Activated CD8-positive, alpha-beta memory T cell treated with anti-CD3 and anti-CD28 coated beads, Interleukin-2, amount 50 U/mL, for 1 hour (primary cell): ENCODE data around the gene TTC39A.
"Not testable (repeated sequence)": the region's sequence is repeated elsewhere in the genome, so short reads cannot be mapped to it uniquely, and the experiment has no call there.

ENCODE experiments used
- DNase-seq: peaks from one replicate; pipeline ENCODE4 v3.0.0-alpha.2; 2020; ENCODE audit errors: extremely low read depth

TTC39A gene

GRCh38 chr1:51266791-51267190 lies 63.6 kb downstream of the TTC39A start:
- DNase-seq = no peak

- DNase-seq = no peak
These were observed 64.2 kb downstream of the TTC39A start for GRCh38 chr1:51266181-51266580.

GRCh38 chr1:51265618-51266017 lies 64.7 kb downstream of the TTC39A start:
- no peak for DNase-seq

- no peak for DNase-seq
These were observed 65.9 kb downstream of the TTC39A start for GRCh38 chr1:51264451-51264850.

GRCh38 chr1:51263147-51263877 lies 67.0 kb downstream of the TTC39A start:
- no peak for DNase-seq

DNA sequence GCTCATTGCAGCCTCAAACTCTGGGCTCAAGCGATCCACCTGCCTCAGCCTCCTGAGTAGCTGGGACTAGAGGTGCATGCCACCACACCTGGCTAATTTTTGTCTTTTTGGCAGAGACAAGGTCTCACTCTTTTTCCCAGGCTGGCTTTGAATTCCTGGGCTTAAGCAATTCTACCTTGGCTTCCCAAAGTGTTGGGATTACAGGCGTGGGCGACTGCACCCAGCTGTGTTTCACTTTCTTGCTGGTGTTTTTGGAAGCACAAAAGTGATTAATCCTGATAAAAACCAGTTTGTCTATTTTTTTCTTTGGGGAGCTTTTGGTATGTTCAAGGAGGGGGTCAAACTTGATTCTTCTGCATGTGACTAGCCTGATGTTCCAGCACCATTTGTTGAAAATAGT lies 75.0 kb downstream of the TTC39A start:
- no peak for DNase-seq

DNA sequence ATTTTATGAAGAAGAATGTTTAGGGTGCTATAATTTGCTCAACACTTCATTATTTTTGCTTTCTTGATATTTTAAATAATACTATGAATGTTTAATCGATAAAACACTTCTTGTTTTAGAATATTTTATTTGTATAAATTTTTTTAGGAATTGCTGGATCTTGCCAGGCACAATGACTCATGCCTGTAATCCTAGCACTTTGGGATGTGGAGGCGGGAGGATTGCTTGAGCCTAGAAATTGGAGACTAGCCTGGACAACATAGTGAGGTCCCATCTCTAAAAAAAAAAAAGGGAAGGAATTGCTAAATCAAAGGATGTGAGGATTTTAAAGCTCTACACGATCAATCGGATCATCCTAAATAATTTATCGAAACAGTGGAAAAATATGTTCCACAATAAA lies 76.7 kb downstream of the TTC39A start:
- DNase-seq = no peak

- no peak for DNase-seq
These were observed 78.0 kb downstream of the TTC39A start for GRCh38 chr1:51252366-51252765.

DNA sequence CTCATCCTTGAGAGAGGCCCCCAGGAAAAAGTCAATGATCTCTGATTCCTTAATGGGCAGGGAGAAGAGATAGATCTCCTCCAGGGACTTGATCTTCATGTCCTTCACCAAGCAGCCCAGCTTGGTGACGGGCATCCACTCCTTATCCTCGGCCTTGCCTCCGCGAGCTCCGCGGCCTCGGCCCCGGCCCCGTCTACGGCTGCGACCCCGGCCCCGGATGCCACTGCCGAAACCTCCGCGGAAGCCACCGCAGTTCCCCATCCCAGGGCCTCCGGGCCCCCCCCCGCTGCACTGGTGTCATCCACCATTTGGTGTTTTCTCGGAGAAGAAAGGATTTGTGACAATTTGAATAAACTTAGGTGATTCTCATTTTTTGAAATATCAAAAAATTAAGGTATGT lies 79.2 kb downstream of the TTC39A start:
- DNase-seq = not testable (repeated sequence)

- not testable (repeated sequence) for DNase-seq
These were observed 79.6 kb downstream of the TTC39A start for GRCh38 chr1:51250729-51251128.

DNA sequence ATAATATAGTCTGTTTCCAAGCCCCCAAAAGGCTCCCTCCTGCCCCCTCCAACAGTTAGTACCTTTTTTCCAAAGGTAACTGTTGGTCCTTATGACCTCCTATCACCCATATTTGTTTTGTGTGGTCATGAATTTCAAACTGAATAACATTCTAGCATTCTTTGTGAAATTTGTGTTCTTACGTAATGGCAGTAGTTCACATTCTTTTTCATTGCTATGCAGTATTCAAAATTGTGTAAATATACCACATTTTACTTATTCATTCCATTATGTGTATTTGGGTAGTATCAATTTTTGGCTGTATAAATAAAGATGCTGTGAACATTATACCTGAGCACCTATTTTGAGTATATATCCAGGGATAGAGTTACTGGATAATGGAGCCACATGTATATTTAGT lies 80.9 kb downstream of the TTC39A start:
- no peak for DNase-seq

DNA sequence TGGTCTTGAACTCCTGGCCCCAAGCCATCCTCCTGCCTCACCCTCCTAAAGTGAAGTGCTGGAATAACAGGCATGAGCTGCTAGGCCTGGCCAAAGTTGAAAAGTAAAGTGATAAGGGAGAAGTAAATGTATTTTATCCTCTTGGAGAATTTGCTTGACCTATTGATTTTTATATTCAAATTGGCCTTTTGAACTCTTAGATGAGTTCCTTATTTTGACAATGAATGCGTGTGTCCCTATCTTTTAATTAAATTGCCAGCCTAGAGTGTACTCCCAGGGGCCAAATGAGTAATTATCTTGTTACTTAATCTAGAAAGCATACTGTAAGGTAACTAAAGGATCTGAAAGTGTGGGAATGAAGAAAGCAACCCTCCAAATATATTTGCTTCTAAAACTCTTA lies 82.9 kb downstream of the TTC39A start:
- DNase-seq = no peak

DNA sequence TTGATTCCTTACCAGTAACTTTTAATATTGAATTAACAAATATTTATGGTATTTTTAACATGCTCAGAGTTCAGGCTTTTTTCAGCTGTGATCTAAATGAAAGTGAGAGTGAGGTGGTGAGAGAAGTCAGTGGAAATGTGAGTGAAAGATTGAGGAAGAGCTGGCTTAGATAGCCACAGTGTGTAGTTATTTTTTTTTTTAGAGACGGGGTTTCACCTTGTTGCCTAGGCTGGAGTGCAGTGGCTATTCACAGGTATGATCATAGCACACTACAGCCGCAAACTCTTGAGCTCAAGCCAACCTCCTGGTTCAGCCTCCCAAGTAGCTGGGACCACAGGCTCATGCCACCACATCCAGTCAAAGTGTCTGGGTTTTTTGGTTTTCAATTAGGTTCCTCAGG lies 83.3 kb downstream of the TTC39A start:
- no peak for DNase-seq

DNA sequence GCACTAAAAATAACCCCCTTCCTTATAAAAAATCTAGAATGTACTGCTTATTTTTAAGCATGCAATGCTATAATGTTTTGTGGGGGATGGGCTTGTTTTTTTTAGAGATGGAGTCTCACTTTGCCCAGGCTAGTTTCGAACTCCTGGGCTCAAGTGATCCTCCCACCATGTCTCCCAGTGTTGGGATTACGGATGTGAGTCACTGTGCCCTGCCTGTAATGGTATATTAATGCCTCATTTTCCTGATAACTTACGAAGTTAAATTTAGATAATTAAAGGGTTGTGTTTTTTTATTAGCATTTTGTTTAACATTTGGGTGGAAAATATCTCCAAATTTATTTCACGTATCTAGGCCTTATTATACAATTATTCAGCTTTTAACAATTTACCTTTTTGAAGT lies 87.8 kb downstream of the TTC39A start:
- no peak for DNase-seq

GRCh38 chr1:51241119-51241518 lies 89.2 kb downstream of the TTC39A start:
- DNase-seq = no peak

DNA sequence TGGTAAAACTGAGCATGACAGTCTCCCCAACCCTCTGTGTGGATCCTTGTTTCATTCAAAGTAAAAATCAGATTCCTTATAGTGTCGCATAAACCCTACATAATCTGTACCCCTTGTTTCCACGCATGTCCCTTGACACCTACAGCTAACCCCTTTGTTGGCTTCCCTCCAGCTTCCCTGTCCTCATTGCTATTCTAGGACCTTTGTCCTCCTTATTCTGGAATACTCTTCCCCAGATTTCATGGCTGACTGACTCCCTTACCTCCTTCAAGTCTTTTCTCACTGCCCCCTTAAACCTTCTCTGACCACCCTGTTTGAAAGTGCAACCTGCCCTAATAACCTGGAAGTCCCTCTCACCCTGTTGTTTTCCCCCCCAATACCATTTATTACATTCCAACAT lies 90.3 kb downstream of the TTC39A start:
- DNase-seq = no peak

DNA sequence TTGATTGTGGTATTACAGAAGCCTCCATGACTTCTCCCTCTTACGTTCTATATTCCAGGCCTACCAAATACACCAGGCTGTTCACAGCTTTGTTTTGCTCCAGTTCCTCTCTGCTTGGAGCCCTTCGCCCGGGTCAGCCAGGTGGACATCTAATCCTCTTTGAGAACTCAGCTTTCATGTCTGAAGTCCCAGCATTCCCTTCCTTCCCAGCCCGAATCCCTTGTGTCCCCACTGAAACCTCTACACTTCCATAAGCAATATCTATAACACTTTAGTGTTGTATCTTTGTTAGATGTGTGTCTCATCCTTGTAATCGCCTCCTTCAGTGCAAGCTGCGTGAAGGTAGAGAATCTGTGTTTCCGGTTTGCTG lies 92.3 kb downstream of the TTC39A start:
- no peak for DNase-seq

DNA sequence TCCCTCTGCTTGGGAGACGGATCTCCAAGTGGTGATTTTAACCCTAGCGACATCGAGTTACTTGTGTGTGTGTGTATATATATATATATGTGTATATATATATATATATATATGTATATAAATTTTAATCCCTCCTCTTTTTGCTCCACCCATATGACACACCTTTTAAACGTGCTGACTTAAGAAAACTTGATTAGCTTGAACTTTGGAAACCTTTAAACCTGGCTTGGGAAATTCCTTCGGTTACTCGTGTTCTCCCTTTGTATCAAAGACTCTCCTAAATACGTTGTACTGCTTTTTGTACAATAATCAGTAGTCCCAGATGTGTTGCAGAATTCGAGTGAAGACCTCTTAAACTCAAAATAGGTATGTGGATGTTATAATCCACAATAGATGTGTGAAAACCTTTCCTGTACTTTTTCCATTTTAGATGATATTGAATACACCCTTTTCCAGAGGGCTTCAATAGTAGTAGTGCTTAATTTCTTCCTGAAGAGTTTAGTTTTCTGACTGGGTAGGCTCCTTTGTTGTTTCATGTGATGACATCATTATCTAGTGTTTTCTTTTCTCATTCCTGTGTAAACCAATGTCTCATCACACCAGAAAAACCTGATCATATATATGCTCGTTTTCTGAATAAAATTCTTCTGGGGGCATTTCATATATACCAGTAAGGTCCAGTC lies 92.9 kb downstream of the TTC39A start:
- DNase-seq = no peak
